Pancreas (tissue), 10 donors: ENCODE data around the gene DBX1. TPM values are rescaled to one million over a fixed set of nuclear protein-coding genes. Genes with fewer than 3 reads are reported as not detected.

Source experiments
- ATAC-seq, 4 donors: fragments of 200-7000 bp; cut with Tn5 transposase; one replicate each; pipeline versions ENCODE4 v1.8.0 to v1.9.1; 2020; ENCODE audit warnings: mild to moderate bottlenecking in 4 of 4, moderate library complexity in 4 of 4
- DNase-seq, 6 donors: peaks; one replicate each; pipeline ENCODE4 v3.0.0-alpha.2; 2020
- FAIRE-seq: peaks from 2 replicates; lab custom pipeline; 2012; peaks lifted over from hg19 to GRCh38; lab: Jason Lieb, UNC
- H3K27ac ChIP-seq, 4 donors: fragments of 200-600 bp; sonication (generic); 1 replicate in 3 of 4; 2 replicates in 1 of 4; pipeline versions ENCODE4 v1.5.0 to v1.8.0; 2020
- H3K27me3 ChIP-seq, 4 donors: fragments of 200-600 bp; one replicate each; pipeline ENCODE4 v1.8.0; 2021
- H3K36me3 ChIP-seq, 3 donors: fragments of 200-600 bp; sonication (generic) in 1 of 3; one replicate each; pipeline versions ENCODE4 v1.5.0 to v1.8.0; 2020 to 2021
- H3K4me1 ChIP-seq, 3 donors: fragments of 200-600 bp; one replicate each; pipeline ENCODE4 v1.8.0; 2021
- H3K4me3 ChIP-seq, 4 donors: fragments of 200-600 bp; sonication (generic) in 2 of 4; one replicate each; pipeline versions ENCODE4 v1.5.0 to v1.8.0; 2020 to 2021
- H3K9me3 ChIP-seq, 4 donors: fragments of 200-600 bp; one replicate each; pipeline ENCODE4 v1.8.0; 2021
- WGBS, 2 donors: extraction: QIAGEN DNeasy Blood & Tissue Kit; methylation state at CpG; one replicate each; pipeline ENCODE4 v1.1.7; 2013; 5-methylcytosine and 5-hydroxymethylcytosine counted together
- intact Hi-C, 3 donors: fragments of 100-400 bp; cut with DNase I; formaldehyde crosslinking; loops; one replicate each; pipeline versions ENCODE4 v1.11.1 to v1.14.2; 2022
- polyA plus RNA-seq, 2 donors: library from polyadenylated mRNA; stranded (reverse); fragments of 200-250 nt; gene quantifications; one replicate each; pipeline ENCODE4 v1.2.3, GENCODE V29; 2013
- total RNA-seq, 6 donors: library from RNA; stranded (reverse); fragmentation: NEBNext Ultra II Directional in 4 of 6; extraction: Animal tissue kit (Norgen Biotek cat#: 25700) in 4 of 6; gene quantifications; one replicate each; pipeline versions ENCODE4 v1.2.1 to v1.2.4, GENCODE V29; 2021 to 2023
- TF ChIP-seq, protein P1 (sequence below), 4 donors: fragments of 200-600 bp; sonication (generic) in 3 of 4; IDR thresholded peaks; one replicate each; pipeline versions ENCODE4 v1.5.0 to v1.8.0; 2021; ENCODE audit warnings: antibody characterized with exemption in 4 of 4
- donor health status: healthy with polysubstance abuse.
- donor health status: DM: no; HTN: no; CAD: no; lungs with moderate emphysema.
- donor health status: DM: no; HTN: no; CAD: no.
- donor health status: control.
- donor health status: control.
- donor health status: Bipolar disorder and iron deficiency.
- donor health status: DM: yes; HTN: yes; CAD: no.
- donor health status: DM: no; HTN: no; CAD: no.
- donor health status: DM: no; HTN: no; CAD: no.
- donor health status: DM: yes; HTN: yes; CAD: no.

Gene DBX1
- total and polyA plus RNA-seq, 8 donors: not detected

DNA sequence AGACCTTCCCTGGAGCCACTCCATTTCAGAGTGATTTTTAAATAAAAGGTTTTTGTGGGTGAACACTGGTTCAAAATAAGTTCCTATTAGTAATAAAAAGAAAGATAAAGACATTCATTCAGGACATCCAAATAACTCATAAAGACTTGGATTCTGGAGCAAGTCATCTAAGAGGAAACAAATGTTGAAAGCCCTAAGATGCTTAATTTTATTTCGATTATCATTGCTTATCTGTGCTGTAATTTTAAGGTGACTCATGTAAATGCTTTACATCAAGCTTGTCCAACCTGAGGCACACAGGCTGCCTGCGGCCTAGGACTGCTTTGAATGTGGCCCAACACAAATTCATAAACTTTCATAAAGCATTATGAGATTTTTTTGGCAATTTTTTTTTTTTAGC is 34.2 kb upstream of the DBX1 start:
- intact Hi-C loops: no loop called here
- WGBS, 2 donors: 64 to 75% methylated on average over 2 of the region's 2 CpGs
- no peak for ATAC-seq
- Histone ChIP-seq H3K4me3 (no peak overlapping the region), H3K27ac (no peak overlapping the region), H3K36me3 (no peaks in the 10 kb centered on the region), H3K27me3 (no peaks in the 10 kb centered on the region), H3K4me1 (no peaks in the 10 kb centered on the region), H3K9me3 (no peaks in the 10 kb centered on the region)
- FAIRE-seq: no peak
- TF ChIP-seq, protein P1, sequence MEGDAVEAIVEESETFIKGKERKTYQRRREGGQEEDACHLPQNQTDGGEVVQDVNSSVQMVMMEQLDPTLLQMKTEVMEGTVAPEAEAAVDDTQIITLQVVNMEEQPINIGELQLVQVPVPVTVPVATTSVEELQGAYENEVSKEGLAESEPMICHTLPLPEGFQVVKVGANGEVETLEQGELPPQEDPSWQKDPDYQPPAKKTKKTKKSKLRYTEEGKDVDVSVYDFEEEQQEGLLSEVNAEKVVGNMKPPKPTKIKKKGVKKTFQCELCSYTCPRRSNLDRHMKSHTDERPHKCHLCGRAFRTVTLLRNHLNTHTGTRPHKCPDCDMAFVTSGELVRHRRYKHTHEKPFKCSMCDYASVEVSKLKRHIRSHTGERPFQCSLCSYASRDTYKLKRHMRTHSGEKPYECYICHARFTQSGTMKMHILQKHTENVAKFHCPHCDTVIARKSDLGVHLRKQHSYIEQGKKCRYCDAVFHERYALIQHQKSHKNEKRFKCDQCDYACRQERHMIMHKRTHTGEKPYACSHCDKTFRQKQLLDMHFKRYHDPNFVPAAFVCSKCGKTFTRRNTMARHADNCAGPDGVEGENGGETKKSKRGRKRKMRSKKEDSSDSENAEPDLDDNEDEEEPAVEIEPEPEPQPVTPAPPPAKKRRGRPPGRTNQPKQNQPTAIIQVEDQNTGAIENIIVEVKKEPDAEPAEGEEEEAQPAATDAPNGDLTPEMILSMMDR (IDR thresholded peaks at IDR 0.05): no peak
- DNase-seq: no peak

DNA sequence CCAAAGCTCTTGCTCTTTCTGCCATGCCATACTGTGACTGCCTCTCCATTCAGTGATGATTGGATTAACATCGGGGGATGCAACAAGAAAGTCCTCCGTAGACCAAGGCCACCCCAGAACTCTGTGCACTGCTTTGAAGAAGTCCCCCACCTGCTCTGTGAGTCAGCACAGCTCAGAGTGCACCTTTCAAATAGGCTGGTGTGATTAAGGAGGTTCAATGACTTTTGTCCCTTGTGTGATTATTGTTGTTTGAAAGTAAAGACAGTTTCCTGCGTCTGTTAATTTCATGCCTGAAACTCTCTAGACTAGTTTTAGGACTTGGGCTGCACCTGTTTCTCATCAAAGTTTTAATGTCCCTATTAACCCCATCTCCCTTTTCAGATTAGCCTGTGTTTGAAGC is 33.0 kb upstream of the DBX1 start:
- Histone ChIP-seq H3K27me3 (no peaks in the 10 kb centered on the region), H3K4me3 (no peak overlapping the region), H3K36me3 (no peaks in the 10 kb centered on the region), H3K9me3 (no peaks in the 10 kb centered on the region), H3K4me1 (no peaks in the 10 kb centered on the region), H3K27ac (no peak overlapping the region)
- TF ChIP-seq, protein P1 (IDR thresholded peaks at IDR 0.05): no peak
- FAIRE-seq (no peak), DNase-seq (no peak), ATAC-seq (no peak)
- intact Hi-C loops: no loop called here
- 59 to 67% methylated on average over 3 of the region's 3 CpGs for WGBS, 2 donors

DNA sequence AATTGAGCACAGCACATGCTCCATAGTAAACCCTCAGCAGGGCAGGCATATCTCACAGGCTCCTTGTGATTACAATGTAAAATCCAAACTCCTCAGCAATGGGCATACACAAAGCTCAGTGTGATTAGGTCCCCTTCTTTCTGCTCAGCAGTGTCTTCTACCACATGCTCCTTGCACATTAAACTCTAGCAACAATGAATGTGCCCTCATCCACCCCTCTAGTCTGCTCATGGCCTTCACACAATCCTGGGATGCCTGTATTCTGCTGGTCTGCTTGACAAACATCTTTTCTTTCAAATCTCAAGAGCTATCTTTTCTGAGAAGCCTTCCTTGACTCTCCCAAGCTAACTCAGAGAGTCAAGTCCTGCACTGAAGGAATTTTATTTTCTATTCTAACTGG is 32.4 kb upstream of the DBX1 start:
- Histone ChIP-seq H3K27ac (no peak overlapping the region), H3K9me3 (no peaks in the 10 kb centered on the region), H3K4me3 (no peak overlapping the region), H3K4me1 (no peaks in the 10 kb centered on the region), H3K27me3 (no peaks in the 10 kb centered on the region), H3K36me3 (no peaks in the 10 kb centered on the region)
- FAIRE-seq: no peak
- ATAC-seq: no peak
- intact Hi-C loops: no loop called here
- no peak for DNase-seq
- TF ChIP-seq, protein P1 (IDR thresholded peaks at IDR 0.05): no peak

DNA sequence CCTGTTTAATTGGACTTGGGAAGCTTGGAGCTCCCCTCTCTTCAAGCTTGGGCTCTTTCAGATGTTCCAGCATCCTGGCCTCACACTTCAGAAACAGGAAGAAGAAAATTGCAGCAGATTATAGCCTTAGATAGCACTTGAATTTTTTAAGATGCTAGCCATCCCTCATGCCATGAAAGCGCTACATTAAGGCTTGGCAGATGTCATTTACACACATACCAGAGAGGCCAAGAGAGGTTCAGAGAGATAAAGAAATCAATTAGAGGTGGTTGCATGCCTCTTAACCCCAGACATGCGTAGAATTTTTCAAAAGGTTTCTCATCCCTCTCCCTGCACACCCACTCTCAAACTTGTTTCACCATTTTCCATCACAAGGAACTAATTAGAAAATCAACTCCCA is 31.9 kb upstream of the DBX1 start:
- TF ChIP-seq, protein P1 (IDR thresholded peaks at IDR 0.05): no peak

DNA sequence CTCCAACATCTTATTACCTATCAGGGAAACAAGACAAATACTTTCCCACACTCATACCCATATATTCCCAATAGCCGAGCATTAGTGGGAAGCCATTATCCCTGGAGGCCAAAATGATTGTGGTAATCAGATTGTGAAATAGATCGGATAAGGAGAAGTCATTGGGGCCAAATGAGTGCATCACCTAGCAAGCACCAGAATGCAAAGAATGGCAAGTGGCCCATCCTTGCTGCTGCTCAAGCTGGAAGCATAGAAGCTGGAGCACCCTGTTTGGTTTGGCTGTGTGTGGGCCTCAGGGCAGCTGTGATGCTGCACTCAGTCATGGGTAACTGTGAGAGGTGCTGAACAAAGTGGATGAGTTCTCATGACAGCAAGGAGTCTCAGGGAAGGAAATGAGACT is 18.7 kb upstream of the DBX1 start:
- no peak overlapping the region for H3K4me3 ChIP-seq
- 83 to 88% methylated on average over 2 of the region's 2 CpGs for WGBS, 2 donors
- no peak overlapping the region for H3K27ac ChIP-seq
- H3K27me3 ChIP-seq: no peaks in the 10 kb centered on the region
- DNase-seq (no peak), ATAC-seq (no peak), FAIRE-seq (no peak)
- H3K4me1 ChIP-seq: no peaks in the 10 kb centered on the region
- intact Hi-C loops: no loop called here
- no peaks in the 10 kb centered on the region for H3K36me3 ChIP-seq
- TF ChIP-seq, protein P1 (IDR thresholded peaks at IDR 0.05): no peak
- no peaks in the 10 kb centered on the region for H3K9me3 ChIP-seq

More for the DNA sequence above, 31.9 kb upstream of the DBX1 start:
- Histone ChIP-seq H3K36me3 (no peaks in the 10 kb centered on the region), H3K27ac (no peak overlapping the region), H3K4me3 (no peak overlapping the region), H3K4me1 (no peaks in the 10 kb centered on the region), H3K9me3 (no peaks in the 10 kb centered on the region), H3K27me3 (no peaks in the 10 kb centered on the region)
- DNase-seq (no peak), FAIRE-seq (no peak), ATAC-seq (no peak)
- intact Hi-C loops: no loop called here
- WGBS, 2 donors: 83 to 89% methylated on average over 2 of the region's 2 CpGs
